HG02623 (cell line): Measurements from ENCODE around the gene SBF2.

Experiments
- ATAC-seq: cut with Tn5 transposase; IDR thresholded peaks from one replicate; pipeline ENCODE4 v1.9.1; 2021; ENCODE audit warnings: moderate library complexity; ENCODE audit not compliant: unreplicated experiment

The SBF2 gene

DNA sequence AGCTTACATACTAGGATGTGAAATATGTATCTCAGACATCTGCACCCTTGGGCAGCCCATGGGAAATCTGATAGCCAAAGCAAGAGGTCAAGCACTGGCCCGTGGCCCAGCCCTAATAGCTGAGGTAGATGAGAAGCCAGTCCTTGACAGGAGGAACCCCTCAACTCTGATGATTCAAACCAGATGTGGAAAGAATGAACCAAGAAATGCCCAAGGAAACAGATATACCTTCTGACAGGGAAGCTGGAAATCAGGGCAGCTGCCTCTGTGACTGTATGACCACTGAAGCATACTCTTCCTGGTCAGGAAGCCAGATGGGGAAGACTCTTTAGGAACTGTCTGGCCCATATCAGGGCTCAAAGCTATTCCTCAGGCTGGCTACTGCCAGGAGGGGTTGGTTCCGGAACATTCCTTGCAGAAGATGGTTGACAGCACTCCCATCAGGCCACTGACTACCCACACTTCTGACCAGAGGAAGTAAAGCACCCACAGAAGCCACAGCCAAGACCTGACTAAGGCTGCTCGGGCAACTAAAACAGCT, 506.0 kb downstream of the SBF2 start:
- no peak for ATAC-seq

DNA sequence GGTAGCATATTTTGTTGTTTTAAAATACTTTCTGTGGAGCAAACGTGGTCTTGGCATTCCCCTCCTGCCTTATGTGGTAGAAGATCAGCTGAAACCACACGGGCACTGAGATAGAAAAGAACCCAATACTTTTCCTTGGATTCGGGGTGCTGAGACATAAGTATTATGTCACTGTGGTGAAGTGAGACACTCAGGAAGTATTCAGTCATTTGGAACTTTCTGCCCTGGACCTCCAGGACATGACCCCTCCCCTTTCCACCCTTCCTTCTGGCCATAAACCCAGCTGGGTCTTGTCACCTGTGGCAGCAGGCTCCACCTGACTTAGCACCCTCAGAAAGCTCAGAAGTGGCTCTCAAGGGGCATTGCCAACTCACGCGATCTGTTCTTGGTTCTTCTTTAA, 506.8 kb downstream of the SBF2 start:
- ATAC-seq: no peak

DNA sequence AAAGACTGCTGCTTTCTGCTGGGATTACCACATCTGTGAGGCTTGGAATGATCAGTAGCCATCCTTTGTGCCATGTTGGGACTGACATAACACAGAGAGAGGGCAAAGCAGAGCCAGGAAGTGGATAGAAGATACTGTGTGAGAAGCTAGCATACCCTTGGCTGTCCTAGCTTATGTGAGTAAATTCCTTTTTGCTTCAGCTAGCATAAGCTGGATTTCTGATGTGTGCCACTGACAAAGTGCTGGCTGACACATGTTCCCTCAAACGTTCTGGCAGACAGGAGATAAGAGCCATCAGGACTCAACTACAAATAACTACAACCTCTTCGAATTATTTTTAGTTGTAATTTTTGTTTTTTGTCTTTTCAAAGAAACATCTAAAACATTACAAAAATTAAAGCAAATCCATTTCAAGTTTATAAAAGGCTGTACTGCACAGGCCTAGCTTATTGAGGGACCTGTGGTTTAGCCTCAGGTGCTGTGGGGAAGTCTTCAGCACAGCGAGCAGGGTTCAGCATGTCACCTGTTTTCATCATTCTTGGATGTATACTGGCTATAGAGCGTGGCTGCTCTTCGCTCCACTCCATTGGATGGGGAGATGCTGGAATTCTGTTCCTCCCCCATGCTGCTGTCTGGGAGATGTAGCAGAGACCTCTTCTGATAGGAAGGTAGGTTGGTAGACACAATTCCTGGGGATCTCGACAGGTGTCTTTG, 509.3 kb downstream of the SBF2 start:
- ATAC-seq: no peak

DNA sequence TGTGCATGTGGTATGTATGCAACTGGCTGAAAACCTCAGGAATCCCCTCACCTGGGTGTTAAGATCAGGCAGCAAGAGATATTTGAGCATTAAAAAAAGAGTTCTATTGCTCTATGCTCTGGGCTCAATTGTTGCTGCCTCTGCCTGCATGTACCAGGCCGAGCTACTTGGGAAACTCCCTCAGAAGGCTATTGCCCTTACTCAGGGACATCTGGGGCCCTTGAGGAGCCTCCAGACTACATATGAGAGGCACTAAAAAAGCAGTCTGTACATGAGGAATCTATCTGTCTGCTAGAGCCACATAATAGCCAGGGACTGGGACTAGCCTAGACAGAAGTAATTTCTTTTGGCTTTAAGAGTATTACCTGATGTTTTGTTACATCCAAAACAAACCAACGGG, 510.0 kb downstream of the SBF2 start:
- no peak for ATAC-seq

DNA sequence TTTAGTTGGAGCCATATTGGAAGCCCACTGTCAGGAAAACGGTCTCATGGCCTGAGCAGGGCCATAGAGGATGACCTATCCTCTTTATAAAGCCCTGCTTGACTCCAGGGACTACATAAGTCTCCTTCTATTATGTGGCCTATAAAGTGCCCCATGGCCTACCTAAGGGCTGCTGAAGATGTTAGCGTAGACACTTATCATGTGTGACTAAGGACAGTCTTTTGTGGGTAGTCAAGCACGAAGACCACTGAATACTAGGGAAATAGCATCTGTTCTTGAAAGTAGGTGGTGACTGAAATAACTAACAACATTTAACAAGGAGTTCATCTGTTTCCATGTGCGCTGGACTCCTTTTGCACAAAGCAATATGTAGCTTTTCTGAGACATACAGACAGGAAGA, 513.1 kb downstream of the SBF2 start:
- no peak for ATAC-seq

DNA sequence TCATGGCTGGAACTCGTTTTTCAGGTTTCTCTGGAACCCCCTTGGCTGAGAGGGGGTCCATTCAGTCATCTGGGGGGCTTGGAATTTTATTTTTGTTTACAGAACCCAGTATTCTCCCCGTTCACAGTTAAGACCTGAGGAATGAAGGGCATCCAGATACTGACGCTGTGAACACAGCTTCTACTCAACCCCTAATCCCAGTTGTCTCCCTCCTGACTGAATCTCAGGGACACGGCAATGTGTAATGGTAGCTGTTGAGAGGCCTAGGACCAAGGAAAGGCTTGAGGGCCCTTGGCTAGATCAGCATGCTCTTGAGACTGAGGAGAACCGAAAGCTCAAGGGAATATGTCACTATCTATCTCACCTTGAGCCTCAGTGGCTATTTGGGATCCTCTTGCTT, 516.5 kb downstream of the SBF2 start:
- no peak for ATAC-seq

DNA sequence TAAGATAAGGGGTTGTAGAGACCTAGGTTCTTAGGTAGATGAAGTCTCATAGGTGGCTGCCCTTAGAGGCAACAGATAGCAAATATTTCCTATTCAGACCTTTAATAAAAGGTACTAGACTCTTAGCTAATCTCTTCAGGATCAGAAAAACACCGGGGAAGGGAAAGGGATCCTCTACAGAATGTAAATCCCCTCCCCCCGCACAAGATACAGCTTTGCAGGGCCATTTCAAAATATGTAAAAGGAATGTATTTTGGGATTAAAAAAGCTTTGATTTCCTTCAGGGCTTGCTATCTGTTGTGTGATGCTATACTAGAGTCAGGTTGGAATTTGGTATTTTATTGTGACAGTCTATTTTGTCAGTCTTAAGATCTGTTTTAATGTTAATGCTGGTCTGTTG, 517.0 kb downstream of the SBF2 start:
- no peak for ATAC-seq

DNA sequence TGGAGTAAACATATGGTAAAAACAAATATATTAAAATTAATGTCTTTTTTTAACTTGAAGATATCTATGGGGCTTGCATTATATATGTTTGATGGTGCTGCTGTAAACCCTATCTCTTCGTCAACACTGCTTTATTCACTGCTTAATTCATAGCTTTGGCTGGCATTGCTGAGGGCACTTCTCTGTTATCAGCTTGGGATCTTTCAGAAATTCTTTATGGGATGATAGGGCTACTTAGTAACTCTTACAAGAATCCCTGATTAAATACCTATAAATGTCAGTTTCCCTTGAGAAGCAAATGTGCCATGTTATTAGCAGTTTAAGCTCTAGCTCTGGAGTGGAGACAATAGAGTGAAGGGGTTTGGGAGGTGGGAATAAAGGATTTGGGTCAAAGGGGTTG, 517.8 kb downstream of the SBF2 start:
- ATAC-seq: no peak

DNA sequence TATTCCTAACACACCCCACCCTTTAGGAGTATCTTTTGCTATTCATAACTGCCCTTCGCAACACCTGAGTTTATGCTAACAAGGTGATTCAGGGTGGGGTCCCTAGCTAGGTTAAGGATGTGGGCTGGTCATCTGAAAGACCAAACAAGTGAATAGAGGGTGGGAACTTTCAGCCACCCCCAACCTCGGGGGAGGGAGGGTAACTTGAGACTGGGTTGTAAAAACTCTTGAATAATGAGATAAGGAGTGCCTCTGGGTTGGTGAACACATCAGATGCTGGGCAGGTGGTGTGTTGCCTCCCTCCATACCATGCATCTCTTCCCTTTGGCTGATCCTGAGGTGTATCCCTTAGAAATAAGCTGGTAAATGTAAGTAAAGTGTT, 518.6 kb downstream of the SBF2 start:
- no peak for ATAC-seq

DNA sequence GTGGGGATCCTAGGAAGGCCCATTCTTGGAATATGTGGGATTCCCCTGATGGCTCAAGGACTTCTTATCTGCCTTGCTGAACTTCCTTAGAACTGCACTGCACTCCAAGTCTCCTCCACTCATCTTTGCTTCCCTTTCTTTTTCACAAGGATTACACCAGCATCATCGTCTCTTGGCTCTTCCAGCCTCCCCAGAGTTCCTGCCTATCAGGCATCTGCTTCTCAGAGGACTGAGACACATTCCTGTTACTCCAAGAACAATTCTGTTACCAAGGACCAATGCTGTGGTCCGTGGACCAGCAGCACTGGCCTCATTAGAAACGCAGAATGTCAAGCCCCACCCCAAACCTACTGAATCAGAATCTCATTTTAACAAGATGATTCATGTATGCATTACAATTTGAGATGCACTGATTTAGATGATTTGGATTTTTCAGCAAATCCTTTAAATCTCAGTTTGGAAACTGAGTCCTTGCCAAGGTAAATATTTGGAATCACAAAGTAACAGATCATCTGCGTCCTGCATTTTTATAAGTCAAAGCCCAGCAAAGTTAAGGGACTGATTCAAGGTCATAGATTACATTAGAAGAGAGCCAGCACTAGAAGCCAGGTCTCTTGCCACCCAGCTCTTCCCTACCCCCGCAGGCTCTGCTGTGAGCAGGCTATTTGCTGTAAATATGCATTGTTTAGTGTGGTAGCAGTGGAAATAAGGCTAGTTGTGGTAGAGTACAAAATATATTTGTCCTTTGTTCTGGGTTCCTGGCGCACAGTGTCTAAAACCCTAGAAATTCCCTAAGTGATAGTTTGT, 519.2 kb downstream of the SBF2 start:
- no peak for ATAC-seq

DNA sequence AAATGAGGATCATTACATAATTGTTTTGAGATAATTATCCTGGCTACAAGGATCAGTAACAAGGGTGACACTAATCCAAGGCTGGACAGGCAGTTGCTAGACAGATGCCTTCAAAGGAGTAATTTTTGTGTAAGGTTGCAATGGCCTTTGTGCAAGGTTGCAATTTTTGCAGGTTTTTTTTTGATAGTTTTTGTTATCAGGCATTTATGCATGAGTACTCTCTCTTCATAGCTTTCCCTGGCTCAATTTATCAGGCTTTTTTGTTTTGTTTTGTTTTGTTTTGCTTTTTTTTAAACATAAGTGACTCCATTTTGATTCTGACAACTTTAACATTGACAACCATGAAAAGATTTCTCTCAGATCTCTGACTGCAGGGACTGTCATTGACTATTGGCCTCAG, 519.9 kb downstream of the SBF2 start:
- ATAC-seq: no peak

DNA sequence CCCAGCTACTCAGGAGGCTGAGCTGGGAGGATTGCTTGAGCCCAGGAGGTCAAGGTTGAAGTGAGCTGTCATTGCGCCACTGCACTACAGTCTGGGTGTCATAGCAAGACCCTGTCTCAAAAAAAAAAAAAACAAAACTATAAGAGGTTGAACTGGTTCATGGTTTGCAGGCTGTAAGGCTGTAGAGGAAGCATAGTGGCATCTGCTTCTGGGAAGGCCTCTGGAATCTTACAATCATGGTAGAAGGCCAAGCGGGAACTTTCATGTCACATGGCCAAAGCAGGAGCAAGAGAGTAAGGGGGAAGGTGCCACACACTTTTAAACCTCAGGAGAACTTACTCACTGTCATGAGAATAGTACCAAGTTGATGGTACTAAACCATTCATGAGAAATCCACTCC, 520.5 kb downstream of the SBF2 start:
- ATAC-seq: no peak

DNA sequence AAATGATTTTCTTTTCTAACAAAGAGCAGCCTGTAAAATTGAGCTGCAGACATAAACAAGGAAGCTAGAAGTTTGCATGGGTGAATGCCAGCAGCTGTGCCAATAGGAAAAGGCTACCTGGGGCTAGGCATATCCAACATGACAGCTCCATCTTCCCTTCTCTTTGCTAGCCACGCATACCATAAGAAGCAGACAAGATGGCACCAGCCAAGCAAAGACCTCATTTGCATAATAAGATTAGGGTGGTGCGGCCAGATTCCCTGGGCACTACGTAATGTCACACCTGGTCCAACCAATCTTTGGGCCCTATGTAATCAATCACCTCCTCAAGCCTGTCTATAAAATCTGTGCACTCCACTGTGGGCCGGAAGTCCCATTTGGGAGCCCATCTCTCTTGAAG, 521.8 kb downstream of the SBF2 start:
- no peak for ATAC-seq

DNA sequence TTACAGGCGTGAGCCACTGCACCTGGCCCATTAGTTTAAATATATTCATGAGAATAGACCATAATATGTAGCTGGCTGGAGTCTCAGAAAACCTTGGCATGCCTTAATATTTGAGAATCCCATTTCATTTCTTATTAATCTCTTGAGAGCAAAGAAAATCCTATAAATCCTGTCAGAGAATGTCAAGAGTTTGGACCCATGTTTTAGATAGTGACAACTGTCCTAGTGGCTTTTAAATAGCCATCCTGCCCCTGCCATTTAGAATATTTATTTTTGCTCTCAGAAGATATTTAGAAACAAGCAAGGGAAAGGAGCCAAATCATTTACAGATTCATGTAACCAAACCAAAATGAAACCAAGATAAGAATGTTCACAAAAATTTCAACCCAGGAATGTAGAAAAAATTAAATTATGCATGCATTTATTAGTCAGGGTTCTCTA, 522.9 kb downstream of the SBF2 start:
- no peak for ATAC-seq

DNA sequence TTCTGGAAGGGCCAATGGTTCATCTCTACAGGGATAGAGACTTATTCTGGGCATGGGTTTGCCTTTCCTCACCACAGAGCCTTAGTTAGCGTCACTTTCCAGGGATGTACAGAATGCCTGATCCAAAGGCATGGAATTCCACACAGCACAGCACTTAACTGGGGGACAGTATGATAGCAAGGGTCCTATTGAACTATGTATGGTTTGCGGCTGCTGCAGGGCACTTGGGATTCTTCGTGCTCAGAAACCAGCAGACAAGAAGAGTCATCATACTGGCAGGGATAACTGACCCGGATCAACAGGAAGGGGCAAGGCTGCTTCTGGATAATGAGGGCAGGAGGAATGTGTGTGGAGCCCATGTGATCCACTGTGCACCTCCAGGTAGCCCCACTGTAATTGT, 524.4 kb downstream of the SBF2 start:
- no peak for ATAC-seq

DNA sequence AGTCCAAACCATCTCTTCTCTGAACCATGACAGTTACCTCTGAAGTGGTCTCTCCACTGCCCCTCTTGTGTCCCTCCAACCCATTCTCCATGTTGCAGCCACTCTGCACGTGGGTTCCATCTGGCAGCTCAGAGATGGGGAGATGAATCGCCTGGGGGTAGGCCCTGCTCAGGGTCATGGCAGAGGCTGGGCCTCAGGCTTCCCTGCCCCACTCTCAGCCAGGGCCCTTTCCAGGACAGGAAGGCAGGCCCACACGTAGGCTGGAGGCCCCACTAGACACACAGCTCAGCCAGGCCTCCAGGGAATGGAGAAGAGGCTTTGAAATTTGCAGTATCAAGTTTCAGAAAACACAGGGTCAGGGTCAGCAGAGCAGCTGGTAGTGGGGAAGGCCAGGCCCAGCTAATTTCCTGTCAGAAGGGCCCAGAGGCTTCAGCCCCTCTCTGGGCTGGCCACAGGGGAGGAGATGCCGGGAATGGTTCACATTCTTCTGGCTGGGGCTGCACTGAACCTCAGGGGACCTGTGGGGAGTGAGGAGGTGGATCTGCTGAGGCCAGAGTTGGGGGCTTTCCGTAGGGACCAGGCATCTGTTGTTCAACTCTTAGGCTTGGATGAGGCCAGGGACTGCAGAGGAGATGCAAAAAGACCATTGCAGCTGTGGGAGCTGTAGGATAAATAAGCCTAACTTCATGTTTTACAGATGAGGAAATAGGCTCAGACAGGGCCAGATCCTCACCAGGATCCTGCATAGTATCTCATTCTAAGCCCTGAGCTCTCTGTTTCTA, 528.5 kb downstream of the SBF2 start:
- no peak for ATAC-seq

DNA sequence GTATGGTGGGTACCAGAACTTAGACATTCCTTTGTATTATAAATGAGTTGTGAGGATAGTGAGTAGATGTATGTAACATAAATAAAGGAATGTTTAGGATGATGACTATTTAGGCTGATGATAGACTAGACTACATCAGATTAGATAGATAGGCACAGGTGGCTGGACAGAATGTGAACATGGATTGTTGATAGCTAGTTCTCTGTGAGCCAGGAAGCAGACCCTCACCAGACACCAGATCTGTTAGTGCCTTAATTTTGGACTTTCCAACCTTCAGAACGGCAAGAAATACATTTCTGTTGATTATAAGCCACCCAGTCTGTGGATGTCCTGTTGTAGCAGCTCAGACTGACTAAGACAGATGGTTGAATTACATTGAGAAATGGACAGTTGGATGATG, 530.7 kb downstream of the SBF2 start:
- no peak for ATAC-seq

DNA sequence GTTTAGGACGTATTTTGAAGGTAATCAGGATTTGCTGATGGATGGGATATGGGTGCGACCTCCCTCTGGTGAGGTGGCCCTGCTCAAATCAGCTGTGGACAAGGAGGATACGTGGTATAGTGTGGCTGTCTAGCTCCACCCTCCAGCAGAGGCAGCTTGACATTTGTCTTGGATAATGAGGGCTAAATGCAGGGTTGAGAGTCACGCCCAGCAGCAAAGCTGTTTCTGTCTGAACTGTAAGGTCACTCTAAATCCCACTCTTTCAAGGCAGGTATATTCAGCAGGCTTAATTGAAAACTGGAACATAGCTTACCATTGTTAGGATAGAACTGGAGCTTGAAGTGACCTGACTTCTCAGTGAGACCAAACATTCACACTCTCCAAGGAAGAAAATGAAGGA, 531.5 kb downstream of the SBF2 start:
- ATAC-seq: no peak

DNA sequence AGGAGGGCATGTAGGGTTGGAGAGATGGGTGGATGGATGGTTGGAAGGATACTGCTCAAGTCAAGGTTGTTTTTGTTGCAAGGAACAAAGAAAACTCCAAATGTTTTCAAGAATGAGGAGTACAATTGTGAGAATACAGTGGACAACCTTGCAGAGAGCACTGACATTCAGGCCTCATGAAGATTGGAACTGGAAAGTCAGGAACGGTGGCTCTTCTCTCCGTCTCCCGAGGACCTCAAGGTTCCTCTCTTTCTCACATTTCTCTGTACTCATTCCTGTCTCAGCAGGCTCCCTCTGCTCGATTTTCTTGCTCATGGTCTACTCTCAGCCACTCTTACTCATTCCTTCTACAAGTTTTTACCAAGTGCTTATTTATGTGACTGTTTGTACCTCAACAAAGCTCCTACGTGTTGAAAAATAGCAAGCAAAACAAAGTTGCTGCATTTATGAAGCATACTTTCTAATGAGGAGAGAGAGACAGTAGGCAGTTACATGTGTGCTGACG, 532.5 kb downstream of the SBF2 start:
- no peak for ATAC-seq

DNA sequence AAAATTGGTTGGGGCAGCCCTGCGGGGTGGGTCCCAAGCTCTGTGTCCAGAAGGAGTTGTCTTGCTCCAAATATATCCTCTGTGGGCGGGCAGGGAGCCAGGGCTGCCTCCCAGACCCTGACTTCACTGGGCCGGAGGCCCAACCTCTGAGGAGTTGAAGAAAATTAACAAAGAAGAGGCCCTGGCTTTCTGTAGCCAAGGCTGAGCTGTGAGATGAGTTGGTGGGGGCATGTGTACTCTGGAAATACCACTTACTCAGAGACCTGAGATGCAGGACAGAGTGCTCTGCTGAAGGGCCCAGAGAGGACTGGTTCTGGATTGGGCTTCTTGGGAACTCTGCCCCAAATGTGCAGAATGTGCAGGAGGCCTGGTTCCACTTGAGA, 533.8 kb downstream of the SBF2 start:
- ATAC-seq: no peak

DNA sequence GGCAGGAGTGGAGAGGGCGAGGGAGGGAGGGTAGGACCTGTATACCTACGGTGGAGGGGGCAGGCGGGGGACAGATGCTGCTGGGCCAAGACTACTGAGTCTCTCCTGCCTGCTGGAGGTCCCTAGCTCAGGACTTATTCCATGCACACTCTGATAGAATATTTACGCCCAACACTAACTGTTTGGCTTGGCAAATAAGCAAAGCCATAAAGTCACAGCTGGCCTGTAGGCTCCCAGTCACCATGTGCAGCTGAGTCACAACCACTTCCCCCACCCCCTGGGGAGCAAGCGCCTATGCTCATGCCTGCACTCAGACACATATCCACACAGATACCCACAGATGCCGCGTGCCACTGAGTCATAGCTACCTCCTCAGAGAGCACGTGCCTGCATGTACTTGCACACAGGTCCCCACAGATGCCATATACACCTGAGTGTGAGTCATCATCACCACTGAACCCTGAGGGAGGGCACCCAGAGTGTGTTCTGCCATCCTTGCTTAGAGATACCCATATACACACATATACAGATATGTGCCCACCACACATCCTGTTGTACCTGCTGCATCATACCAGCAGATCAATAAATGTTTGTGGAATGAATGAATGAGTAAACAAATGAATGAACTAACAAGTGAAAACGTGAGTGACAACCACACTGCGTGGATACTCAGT, 534.4 kb downstream of the SBF2 start:
- no peak for ATAC-seq
